NCI-H748 treated with DMSO at 0.1 percent for 48 hours (cell line): ENCODE data around the gene FAM83C.

Source experiments
- DNase-seq: peaks from one replicate; lab custom pipeline; 2025; lab: John Stamatoyannopoulos, UW

FAM83C gene

DNA sequence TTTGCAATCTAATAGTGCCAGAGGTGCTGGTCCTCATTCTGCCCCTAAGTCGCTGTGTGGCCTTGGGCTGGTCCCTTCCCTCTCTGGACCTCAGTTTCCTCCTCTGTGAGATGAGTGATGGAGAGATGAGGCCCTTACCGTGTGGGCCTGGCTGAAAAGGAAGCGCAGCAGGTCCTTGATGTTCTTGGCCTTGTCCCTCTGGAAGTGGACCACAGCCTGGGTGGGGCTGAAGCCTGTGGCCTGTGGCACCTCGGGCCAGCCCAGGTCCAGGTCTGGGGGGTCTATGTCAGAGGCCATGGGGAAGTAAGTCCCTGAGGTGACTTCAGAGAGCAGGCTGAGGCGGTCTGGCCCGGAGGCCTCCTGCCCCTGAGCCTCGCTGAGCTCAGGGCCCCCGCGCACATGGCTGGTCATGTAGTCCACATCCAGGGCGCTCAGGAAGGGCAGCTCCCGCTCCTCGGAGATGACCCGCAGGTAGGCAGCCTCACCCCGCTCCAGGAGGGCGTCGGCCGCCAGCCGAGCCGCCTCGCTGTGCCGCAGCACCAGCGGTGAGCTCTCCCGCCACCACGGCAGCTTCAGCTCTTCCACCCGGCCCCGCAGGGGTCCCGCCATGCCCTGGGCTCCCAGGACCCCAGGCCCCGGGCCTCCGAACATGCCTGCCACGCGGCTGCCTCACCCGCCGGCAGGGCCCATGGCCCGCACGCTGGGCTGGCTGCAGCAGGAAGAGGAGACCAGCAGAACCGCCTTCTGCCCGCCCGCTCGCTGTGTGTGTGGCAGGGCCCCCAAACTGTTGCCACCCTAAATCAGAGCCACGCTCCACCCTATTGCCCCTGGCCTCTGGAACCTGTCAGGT is at the start of gene FAM83C:
FAM83C (minus strand) TSS at position 772 of the 850 bp plus-strand sequence; CDS start at position 651, 121 bp downstream.
- no peak for DNase-seq

DNA sequence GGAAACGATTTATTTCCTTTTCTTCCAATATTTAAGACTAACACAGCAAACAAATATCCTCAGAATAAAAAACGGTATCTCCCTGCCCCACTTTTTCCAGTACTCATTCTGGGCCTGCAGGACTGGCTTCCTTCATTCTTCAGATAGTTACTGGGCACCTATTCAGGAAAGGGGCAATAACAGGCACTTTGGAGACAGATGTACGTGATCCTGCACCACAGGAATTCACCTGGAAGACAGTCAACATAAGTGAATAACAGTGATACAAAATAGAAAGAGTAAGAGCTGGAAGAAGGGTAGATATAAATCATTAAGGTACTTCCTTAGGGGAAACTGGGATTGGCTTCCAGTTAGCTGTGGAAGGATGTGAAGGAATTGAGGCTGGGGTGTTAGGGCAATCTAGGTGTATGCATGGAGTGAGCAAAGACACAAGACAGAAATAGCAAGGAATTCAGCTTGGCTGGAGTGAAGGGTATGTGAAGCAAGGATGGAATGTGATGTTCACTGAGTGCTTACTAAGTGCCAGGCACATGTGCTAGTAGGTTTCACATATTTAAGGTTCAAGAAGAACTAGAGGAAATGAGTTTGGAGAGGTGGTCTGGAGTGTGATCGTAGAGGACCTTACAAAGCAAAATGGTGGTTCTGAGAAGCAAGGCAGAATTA is 49.3 kb upstream of the FAM83C start:
- no peak for DNase-seq

DNA sequence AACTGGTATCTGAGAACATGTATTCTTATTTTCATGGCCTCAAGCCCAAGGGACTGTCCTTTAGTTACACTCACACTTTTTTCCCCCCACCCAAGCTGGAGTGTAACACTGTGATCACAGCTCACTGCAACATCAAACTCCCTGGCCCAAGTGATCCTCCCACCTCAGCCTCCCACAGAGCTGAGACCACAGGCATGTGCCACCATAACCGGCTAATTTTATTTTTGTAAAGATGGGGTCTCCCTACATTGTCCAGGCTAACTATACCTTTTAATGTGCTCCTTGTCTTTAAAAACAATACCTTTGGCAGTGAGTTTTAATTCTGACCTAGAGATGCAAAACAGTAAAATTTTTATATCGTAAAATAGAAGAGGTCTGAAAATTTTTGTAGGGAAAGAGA is 48.2 kb upstream of the FAM83C start:
- no peak for DNase-seq

DNA sequence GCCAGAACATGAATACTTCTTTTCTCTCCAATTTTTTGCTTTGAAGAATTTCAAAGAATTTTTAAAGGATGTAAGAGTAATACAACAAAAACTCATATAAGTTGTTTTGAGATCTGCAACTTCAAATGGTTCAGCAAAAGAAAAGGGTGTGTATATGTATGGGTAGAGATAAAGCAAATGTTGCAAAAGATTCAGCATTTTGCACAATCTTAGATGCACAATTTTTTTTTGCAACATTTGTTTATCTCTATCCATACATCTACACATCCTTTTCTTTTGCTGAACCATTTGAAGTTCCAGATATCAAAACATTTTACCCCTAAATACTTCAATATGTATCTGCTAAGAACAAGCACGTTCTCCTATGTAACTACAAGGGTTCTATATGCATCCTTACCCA is 47.4 kb upstream of the FAM83C start:
- no peak for DNase-seq

DNA sequence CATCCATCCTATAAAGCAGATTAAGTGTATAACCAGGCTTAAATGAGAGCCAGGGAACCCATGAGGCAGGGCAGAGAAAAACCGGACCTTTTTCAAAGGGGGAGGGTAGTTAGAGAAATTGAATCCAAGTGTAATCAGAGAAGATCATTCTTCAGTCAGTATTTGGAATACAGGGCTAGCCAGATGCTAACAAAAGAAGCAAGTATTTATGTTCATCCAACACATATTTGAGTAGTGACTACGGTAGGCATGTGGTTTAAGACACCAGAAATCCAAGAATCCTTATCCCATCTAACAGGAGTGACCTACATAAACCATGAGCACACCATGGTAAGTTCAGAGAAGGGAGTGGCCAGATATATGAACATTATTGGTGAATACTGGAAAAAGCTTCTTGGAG is 46.8 kb upstream of the FAM83C start:
- no peak for DNase-seq

DNA sequence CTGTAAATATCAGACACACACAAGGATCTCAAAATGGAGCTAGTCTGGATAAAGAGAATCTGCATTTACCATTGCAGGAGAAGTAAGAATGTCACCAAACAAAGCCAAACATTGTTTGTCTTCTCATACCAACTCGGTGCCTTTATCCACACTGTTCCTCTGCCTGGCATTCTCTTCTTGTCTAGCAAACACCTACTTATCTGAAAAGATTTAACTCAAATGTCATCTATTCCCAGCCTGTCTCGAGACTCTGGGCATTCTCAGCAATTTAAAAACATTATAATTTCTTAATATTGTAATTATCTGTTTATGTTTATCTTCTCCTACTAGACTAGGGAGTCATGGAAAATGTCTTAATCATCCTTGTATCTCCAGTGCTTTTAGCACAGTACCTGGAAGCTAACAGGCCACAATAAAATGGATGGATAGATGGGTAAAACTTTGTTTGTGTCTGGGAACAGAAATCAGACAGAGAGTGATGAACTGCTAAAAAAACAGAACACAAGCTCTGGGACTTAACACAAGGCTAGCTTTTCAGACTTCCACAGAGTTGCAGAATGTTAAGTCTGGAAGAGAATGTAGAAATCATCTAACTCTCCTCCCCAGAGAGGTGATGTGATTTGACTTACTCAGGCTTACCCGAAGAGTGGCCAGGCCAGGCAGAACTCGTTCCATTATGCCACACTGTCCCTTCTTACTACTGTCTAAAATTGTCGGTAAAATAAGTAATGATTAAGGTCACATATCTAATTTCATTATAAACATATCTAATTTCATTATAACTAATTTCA is 42.3 kb upstream of the FAM83C start:
- DNase-seq = no peak

DNA sequence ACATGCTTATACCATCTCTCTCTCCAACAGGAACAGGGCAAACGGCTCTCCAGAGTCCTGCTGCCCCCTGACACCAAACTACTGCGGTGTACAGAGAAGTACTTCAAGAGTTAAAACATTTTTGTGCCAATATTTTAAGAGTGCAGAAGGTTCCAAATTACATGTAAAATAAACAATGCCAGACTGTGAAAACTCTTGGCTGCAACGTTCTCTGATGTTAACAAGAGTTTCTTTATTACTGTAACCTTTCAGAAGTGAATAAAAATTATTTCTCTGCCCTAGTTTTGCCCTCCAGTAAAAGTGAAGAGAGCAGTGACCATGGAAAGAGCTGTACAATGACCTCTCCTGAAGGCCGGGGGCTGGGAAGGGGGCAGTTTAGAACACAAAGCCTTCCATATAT is 41.4 kb upstream of the FAM83C start:
- no peak for DNase-seq

DNA sequence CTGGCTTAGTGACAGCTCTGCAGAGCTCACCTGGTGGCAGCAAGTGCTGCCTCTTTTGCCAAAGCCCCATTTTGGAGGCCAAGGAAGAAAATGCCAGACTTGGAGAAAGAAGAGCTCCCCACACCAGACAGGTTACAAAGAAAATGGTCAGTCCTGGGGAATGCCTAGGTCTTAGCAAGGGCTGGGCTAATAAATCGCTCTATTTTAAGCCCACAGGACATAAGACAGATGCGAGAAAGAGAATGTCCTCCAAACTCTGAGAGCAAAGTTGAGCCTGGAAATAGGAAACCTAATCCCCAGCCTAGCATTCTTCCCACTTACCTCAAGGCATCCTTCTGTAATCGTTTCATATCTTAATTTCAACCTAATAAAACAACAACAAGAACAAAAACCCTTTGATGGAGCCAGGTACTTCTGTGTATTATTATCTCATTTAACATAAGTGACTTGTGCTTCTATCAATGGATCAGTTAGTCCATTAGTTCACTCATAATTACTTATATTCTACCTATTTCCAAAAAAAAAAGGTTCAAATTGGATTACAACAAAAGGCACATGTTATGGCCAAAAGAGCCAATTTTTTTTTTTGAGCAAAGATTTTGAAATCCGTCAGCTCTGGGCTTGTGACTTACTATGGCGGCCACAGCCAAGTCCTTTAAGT is 40.4 kb upstream of the FAM83C start:
- DNase-seq = no peak

DNA sequence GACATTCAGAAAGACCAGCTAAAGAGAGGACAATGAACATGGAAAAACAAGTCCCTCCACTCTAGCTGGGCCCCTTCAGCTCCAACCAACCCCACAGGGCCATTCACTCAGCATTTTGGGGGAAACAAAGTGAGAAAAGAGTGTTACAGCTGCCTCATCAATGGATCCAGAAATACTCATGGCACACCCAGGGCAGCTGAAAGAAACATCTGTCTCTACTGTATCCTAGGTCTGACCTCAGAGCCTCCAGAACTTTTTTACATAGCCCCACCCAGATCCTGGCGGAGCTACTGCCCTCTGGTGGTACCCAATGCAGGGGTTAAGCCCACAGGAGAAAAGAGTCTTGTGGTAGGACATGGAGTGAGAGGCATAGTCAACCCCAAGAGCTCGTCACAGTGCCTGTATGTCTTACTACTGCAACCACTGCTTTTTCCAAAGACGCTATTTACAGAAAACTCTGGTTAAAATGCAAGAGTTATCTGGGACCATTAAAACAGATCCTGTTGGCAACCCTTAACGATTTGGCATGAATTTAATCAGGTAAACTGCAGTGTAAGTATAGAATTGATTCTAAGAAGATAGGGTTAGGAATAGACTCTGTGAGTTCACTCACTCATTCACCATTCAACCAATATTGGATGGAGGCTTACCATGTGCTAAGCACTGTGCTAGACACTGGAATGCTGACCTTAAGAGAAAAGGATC is 37.4 kb upstream of the FAM83C start:
- DNase-seq = no peak

DNA sequence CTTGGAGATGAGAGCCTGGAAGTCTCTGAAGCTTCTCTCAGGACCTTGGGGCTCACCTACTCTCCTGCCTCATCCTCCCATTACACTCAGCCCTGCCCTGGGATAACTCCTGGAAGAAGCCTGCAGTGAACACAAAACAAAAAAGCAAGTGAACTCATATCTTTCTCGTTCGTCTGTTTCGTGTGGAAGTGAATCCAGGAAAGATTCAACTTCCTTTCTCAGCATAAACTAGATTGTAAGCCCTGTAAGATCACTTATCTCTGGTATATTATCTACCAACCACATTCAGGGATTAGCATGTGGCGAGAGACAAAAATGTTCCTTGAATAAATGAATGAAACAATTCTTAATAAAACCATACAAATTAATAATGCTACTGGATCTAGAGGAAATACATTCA is 36.5 kb upstream of the FAM83C start:
- DNase-seq = no peak

DNA sequence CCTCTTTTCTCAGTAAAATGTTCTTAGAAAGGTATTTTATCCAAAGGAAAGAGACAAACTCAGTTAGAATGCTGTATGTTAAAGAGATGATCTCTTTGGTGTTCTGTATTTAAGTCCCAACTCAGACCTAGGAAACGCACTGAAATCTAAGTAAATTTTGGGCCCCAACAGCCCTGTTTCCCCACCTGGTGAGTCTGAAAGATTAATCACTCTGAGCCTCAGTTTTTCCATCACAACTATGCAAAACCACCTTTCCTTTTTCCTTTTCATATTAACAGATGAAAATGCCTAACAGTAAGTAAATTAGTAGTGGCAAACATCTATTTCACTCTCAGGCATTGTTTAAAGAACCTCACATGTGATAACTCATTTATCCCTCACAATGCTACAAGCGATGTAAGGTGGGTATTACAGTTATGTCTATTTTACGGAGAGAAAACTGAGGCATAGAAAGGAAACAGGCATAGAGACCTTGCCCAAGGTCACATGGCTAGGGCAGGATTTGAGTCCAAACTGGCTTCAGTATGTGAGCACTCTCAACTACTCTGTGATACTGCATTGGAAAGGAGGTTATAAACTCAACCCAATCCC is 36.0 kb upstream of the FAM83C start:
- no peak for DNase-seq

DNA sequence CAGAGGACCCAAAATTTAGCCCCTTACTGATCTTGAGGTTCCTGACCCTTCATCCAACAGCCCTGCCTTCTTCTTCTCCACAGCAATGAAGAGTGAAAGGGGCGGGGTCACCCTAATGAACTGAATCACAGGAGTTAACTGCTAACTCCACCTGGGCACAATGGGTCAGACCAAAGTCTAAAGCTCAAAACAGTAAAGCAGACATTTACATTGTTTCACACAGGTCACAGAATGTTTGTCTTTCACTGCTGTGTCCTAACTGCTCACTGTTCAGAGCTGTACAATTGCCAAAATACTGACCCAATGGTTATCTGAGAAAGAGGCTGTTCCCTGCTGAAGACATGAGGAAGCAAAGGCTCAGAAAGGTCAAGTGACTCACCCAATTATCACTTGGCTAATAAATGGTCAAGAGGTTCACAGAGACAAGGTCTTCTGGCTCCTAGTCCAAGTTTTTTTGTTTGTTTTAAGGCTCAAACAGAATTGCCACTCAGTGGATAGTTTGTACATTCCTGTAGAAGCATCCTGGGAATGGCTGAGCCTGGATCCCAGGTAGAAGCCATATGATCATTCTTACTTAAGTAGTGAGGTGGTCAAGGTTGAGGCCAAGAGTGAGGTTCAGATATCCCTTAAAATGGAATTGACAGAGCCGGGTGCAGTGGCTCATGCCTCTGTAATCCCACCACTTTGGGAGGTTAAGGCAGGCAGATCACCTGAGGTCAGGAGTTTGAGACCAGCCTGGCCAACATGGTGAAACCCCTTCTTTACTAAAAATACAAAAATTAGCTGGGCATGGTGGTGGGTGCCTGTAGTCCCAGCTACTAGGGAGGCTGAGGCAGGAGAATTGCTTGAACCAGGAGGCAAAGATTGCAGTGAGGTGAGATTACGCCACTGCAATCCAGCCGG is 35.1 kb upstream of the FAM83C start:
- no peak for DNase-seq

DNA sequence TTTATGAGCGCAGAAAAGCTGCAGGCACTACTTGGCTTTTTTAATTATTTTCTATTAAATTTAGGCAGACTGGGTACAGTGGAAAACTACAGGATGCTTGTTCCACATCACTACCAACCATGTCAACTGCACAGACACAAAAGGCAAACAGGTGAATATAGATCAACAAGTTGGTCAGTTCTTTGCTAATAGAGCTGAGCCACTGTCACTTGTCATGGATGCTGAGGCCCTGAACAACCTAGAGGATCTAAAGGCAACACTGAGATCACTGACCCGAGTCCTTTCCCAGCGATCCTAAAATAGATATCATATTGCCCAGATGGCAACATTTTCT is 34.5 kb upstream of the FAM83C start:
- no peak for DNase-seq

DNA sequence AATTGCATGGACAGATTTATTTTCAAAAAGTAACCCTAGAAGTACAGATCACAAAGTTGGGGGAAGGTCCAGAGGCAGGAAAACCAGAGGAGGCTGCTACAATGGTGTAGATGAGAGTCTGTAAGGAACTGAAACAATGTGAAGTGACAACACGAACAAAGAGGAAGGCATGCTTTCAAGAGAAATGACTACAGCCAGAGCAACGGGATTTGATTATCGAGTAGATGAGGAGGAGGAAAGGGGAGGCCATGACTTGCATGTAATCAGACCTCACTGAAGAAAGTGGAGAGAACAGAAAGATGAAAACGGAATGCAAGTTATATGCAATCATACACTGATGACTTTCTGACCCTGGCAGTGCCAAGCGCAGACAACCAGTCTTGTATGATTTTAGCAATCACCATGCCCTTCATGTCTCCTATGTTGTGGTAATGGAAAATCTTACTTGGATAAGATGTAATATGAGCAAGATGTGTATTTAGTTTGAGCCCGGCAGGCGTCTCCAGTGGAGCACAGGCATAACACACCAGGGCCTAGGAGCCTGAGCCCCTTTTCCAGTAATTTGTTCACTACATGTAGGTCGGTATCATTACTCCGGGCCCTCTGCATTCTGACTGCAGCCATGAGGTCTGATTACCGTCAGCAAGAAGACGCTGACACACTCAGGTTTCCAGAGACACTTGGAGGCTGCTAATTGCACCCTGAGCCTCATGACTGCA is 34.0 kb upstream of the FAM83C start:
- no peak for DNase-seq

DNA sequence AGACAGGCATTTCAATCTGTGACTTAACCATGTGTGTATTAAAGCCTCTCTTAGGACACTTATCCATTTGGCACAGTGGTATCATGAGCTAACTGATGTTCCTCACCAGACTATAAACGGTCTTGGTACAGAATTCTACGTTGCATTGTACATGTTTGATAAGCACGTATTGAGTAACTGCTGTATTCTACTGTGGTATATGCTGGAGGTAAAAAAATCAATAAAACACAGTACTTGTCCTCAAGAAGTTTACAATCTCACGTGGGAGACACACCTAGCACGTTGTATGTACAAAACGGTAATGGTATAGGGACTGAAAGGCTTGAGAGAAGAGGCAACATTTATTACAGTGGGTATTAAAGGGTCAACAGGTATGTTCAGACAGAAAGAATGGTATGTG is 33.2 kb upstream of the FAM83C start:
- no peak for DNase-seq

DNA sequence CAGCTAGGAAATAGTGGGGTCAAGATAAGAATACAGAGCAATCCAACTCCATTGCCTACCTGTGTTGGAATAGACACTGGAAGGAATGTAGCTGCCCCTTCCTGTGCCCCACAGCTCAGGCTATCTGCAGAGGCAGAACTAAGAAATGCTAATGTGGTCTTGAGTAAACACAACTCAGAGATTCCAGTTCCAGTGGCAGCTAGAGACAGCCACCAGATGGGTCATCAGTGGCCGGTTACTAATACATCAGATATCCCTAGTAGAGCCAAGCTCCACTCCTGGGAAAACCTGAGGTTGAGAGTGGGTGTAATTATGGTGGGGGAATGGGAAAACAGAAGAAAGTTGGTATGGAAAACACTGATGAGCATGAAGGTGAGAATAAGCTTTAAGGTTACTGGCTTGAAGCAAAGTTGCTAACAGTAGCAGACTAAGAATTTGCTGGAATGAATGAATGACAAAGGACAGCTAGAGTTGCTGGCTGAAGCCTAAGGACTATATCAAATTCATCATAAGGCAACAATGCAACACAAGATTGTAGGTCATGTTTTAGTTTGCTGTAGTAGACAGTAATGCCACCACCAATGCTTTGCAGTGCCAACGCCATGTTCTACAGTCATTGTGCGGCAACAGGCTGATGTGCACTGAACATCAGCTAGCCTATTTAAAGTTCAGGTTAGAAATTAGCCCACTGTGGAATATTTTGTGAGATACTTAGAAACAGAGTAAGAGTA is 28.3 kb upstream of the FAM83C start:
- DNase-seq = no peak

DNA sequence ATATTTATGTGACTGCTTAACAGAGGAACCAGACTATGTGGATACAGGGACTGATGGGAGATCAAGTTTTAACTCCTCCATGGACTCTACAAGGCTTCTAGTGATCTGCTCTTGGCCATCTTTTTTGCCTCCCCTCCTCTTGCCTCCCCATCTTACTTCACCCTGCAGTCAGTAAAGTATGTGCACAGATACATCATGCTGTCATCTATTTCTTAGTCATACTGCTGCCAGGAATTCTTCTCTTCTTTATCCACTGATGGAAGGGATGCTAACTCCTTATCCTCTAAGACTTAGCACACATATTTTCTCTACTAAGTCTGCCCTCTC is 27.6 kb upstream of the FAM83C start:
- DNase-seq = no peak

DNA sequence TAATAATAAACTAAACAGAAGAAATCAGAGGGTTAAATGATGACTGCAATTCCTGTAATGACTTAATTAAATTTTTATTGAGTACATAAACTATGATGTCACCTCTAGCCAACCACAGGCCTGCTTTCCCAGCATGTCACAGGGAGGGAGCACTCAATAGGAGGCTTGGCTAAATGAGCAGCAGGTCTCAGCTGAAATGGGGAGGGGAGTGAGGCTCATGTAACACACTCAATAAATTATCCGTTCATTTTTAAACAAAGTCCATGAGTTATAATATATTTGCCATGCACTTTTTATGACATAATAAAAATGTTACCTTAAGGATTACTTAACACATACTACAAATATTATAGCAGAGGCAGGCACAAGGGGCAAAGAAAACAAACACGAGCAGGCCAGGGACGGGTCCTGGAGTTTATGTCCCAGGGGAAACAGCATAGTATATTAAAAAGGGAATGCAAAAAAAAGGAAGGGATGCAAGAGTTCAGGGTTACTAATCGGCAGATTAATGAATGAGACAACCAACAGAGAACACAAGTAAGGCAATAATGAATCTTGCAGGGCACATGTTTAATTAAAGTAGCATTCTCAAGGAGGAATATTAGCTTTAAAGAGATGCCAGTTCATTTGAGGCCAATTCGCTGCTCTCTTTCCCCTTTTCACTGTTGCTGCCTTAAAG is 27.1 kb upstream of the FAM83C start:
- no peak for DNase-seq
